Trophoblast cell (in vitro differentiated cells and primary cell): ENCODE data around the gene TCTN1. TPM values are rescaled to one million over a fixed set of nuclear protein-coding genes. Genes with fewer than 3 reads are reported as not detected.
A peak's percentile ranks its signal among the peaks of the same experiment; 100 is the strongest.

Experiments
- DNase-seq, 2 donors: peaks; one replicate each; pipeline ENCODE4 v3.0.0-alpha.2; 2016
- H2AFZ ChIP-seq: 2 replicates; pipeline ENCODE4 v1.6.1; 2013; ENCODE audit warnings: low read length, moderate library complexity, mild to moderate bottlenecking; ENCODE audit not compliant: insufficient read depth, poor library complexity
- H2AK5ac ChIP-seq: 2 replicates; pipeline ENCODE4 v1.6.1; 2013; ENCODE audit warnings: mild to moderate bottlenecking, low read length
- H2BK120ac ChIP-seq: 2 replicates; pipeline ENCODE4 v1.6.1; 2013; ENCODE audit warnings: low read length, mild to moderate bottlenecking, moderate library complexity; ENCODE audit not compliant: insufficient read depth, poor library complexity
- H2BK12ac ChIP-seq: 2 replicates; pipeline ENCODE4 v1.6.1; 2013; ENCODE audit warnings: mild to moderate bottlenecking, low read length, moderate library complexity
- H2BK5ac ChIP-seq: 2 replicates; pipeline ENCODE4 v1.6.1; 2013; ENCODE audit warnings: low read length, low read depth, moderate library complexity, mild to moderate bottlenecking; ENCODE audit not compliant: poor library complexity
- H3K14ac ChIP-seq: 2 replicates; pipeline ENCODE4 v1.6.1; 2013; ENCODE audit warnings: mild to moderate bottlenecking, low read length
- H3K18ac ChIP-seq: 2 replicates; pipeline ENCODE4 v1.6.1; 2013; ENCODE audit warnings: mild to moderate bottlenecking, low read length
- H3K23ac ChIP-seq: 2 replicates; pipeline ENCODE4 v1.6.1; 2013; ENCODE audit warnings: low read length
- H3K27ac ChIP-seq: 2 replicates; pipeline ENCODE4 v1.5.1; 2013; ENCODE audit warnings: low read depth, mild to moderate bottlenecking, inconsistent platforms, low read length, moderate library complexity
- H3K27me3 ChIP-seq: 2 replicates; pipeline ENCODE4 v1.6.1; 2013; ENCODE audit warnings: inconsistent platforms, mild to moderate bottlenecking, low read length, moderate library complexity; ENCODE audit not compliant: insufficient read depth
- H3K36me3 ChIP-seq, 2 experiments: 1 replicate in 1 of 2; 2 replicates in 1 of 2; pipeline ENCODE4 v1.6.1; 2013; ENCODE audit warnings: low read length in 2 of 2, mild to moderate bottlenecking in 2 of 2, moderate library complexity in 1 of 2; ENCODE audit not compliant: insufficient read depth in 2 of 2, control insufficient read depth in 1 of 2
- H3K4ac ChIP-seq: 2 replicates; pipeline ENCODE4 v1.6.1; 2013; ENCODE audit warnings: low read depth, mild to moderate bottlenecking, low read length, moderate library complexity
- H3K4me1 ChIP-seq, 2 experiments: 1 replicate in 1 of 2; 2 replicates in 1 of 2; pipeline ENCODE4 v1.6.1; 2013; ENCODE audit warnings: low read length in 2 of 2, mild to moderate bottlenecking in 2 of 2, moderate library complexity in 1 of 2; ENCODE audit not compliant: insufficient read depth in 2 of 2, control insufficient read depth in 1 of 2
- H3K4me2 ChIP-seq: 2 replicates; pipeline ENCODE4 v1.6.1; 2013; ENCODE audit warnings: inconsistent platforms, mild to moderate bottlenecking, low read length, moderate library complexity
- H3K4me3 ChIP-seq: 2 replicates; pipeline ENCODE4 v1.5.1; 2013; ENCODE audit warnings: mild to moderate bottlenecking, low read depth, low read length, inconsistent platforms
- H3K79me1 ChIP-seq: one replicate; pipeline ENCODE4 v1.6.1; 2013; ENCODE audit warnings: low read length
- H3K79me2 ChIP-seq: 2 replicates; pipeline ENCODE4 v1.6.1; 2013; ENCODE audit warnings: low read length, mild to moderate bottlenecking; ENCODE audit not compliant: control insufficient read depth, insufficient read depth, poor library complexity
- H3K9ac ChIP-seq: 2 replicates; pipeline ENCODE4 v1.6.1; 2013; ENCODE audit warnings: mild to moderate bottlenecking, low read length
- H3K9me3 ChIP-seq: 2 replicates; pipeline ENCODE4 v1.6.1; 2013; ENCODE audit warnings: low read depth, mild to moderate bottlenecking, control low read depth, inconsistent platforms, low read length; ENCODE audit not compliant: insufficient read depth
- H4K12ac ChIP-seq: 2 replicates; pipeline ENCODE4 v1.6.1; 2013; ENCODE audit warnings: low read depth, mild to moderate bottlenecking, low read length, moderate library complexity
- H4K8ac ChIP-seq: 2 replicates; pipeline ENCODE4 v1.6.1; 2013; ENCODE audit warnings: low read depth, mild to moderate bottlenecking, low read length, moderate library complexity
- H4K91ac ChIP-seq: one replicate; pipeline ENCODE4 v1.6.1; 2013; ENCODE audit warnings: low read depth, mild to moderate bottlenecking, low read length, moderate library complexity
- WGBS: extraction: QIAGEN DNeasy Blood & Tissue Kit; methylation state at CpG from one replicate; pipeline ENCODE4 v1.1.7; 2013; ENCODE audit warnings: missing lambda C conversion rate; ENCODE audit not compliant: insufficient read length, insufficient coverage; ENCODE audit errors: extremely low coverage; 5-methylcytosine and 5-hydroxymethylcytosine counted together
- polyA plus RNA-seq: library from polyadenylated mRNA; stranded (reverse); fragments of 200-250 nt; gene quantifications from 2 replicates; pipeline ENCODE4 v1.2.3, GENCODE V29; 2013

The TCTN1 gene
- polyA plus RNA-seq: 17.6 and 19.3 TPM in 2 replicates

- Histone ChIP-seq H3K27ac (no peak within 1 kb of the TSS), H3K4me3 (peak within 1 kb of the TSS; percentile 78), H3K18ac (peak within 1 kb of the TSS; percentile 76), H3K4ac (no peak within 1 kb of the TSS), H2AK5ac (no peak within 1 kb of the TSS), H2BK12ac (no peak within 1 kb of the TSS), H4K12ac (peak within 1 kb of the TSS; percentile 78), H3K14ac (peak within 1 kb of the TSS; percentile 71), H3K79me1 (peaks cover 2% of the 10 kb centered on the region), H3K4me1 (peaks cover 2 to 3% of the 10 kb centered on the region in 2 experiments), H3K79me2 (no peaks in the 10 kb centered on the region), H3K27me3 (no peaks in the 10 kb centered on the region), H3K23ac (no peak within 1 kb of the TSS), H3K4me2 (peak within 1 kb of the TSS; percentile 85), H2BK120ac (peak within 1 kb of the TSS; percentile 28), H3K9me3 (no peaks in the 10 kb centered on the region), H4K91ac (peak within 1 kb of the TSS; percentile 45), H2BK5ac (no peak within 1 kb of the TSS), H4K8ac (peak within 1 kb of the TSS; percentile 93), H3K36me3 (no peaks in the 10 kb centered on the region), H2AFZ (peak within 1 kb of the TSS; percentile 97), H3K9ac (peak within 1 kb of the TSS; percentile 62)
- DNase-seq: peak; percentile 96 to 97
- WGBS: no CpG with 5 or more reads among the region's 60 CpGs
Observed at GRCh38 chr12:110613771-110614684, at the start of gene TCTN1. TCTN1 (plus strand) TSS chr12:110614129; CDS start chr12:110614183, 54 bp downstream.

DNA sequence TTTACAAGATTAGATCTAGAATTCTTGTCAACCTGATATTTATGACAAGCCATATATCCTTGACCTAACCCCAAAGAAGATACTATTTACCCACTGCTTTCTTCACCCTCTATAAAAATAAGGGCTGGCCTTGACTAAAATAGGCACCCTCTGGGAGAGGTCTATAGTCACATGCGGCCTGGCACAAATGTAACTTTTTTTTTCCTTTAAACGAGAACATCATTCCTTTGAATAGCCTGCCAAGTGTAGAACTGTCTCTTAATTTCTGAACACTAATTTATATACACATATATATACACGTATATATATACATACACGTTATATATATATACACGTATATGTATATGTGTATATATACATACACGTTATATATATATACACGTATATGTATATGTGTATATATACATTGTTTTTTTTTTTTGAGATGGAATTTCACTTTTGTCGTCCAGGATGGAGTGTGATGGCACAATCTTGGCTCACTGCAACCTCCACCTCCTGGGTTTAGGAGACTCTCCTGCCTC, 49.4 kb upstream of the TCTN1 start:
- no peak overlapping the region for H2BK120ac ChIP-seq
- no peak overlapping the region for H2BK12ac ChIP-seq
- H4K91ac ChIP-seq: no peak overlapping the region
- DNase-seq: no peak
- H3K4me1 ChIP-seq: peaks cover 0 to 4% of the 10 kb centered on the region in 2 experiments
- H3K23ac ChIP-seq: no peak overlapping the region
- H3K27me3 ChIP-seq: no peaks in the 10 kb centered on the region
- H4K8ac ChIP-seq: no peak overlapping the region
- no peak overlapping the region for H2AK5ac ChIP-seq
- no peak overlapping the region for H3K18ac ChIP-seq
- H2BK5ac ChIP-seq: no peak overlapping the region
- no peak overlapping the region for H3K14ac ChIP-seq
- H3K4ac ChIP-seq: no peak overlapping the region
- H3K4me3 ChIP-seq: no peak overlapping the region
- H3K79me2 ChIP-seq: peaks cover 1% of the 10 kb centered on the region
- H3K4me2 ChIP-seq: no peak overlapping the region
- H3K79me1 ChIP-seq: no peaks in the 10 kb centered on the region
- no peak overlapping the region for H4K12ac ChIP-seq
- H3K9me3 ChIP-seq: peaks cover 3% of the 10 kb centered on the region
- no CpG with 5 or more reads among the region's 8 CpGs for WGBS
- H3K9ac ChIP-seq: no peak overlapping the region
- no peak overlapping the region for H3K27ac ChIP-seq
- H3K36me3 ChIP-seq: no peaks in the 10 kb centered on the region
- no peak overlapping the region for H2AFZ ChIP-seq

DNA sequence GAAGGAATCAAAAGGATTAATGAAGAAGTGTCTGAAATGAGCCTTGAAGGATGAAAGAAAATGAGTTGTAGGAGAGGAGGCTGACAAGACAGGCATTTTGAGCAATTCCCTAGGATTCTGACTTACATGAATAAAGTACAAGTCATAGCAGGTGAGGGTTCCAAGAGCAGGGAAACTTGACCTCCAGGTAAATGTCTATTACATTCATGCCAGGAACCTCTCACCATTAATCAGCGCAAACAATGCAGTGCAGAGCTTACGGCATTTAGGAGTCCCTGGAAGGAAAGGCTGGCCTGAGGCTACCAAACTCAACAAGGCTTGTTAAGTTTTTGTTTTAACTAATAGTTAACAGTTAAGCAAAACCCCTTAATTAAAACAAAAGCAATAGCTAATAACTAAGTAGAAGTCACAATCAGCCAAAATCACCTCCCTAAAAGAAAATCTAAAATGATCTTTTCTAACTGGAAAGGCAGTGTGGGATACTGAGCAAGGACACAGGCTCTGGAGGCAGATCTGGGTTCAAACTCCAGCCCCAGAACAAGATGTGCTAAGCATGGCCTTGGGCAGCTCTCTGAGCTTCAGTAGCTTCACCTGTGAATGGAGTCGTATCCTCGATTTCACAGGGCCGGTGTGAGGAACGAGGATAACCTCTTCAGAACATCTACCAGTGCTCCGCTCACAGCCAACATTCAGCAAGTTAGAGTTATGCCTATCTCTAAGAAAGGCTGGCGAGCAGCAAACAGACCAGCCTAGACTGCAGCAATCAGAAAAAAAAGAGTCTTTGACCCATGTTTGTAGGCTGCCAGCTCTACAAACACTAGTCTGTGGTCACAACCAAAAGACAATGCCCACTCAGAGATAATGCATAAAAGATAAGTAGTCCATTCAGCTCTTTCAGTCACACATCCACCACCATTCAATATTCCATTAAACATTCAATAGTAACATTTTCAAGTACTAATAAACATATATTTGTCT, 47.7 kb upstream of the TCTN1 start:
- Histone ChIP-seq H3K18ac (no peak overlapping the region), H2BK120ac (no peak overlapping the region), H3K4me2 (no peak overlapping the region), H3K4me1 (peaks cover 0 to 4% of the 10 kb centered on the region in 2 experiments), H3K4ac (no peak overlapping the region), H3K14ac (no peak overlapping the region), H2AK5ac (no peak overlapping the region), H4K12ac (no peak overlapping the region), H3K27me3 (no peaks in the 10 kb centered on the region), H3K9ac (no peak overlapping the region), H3K23ac (no peak overlapping the region), H2AFZ (no peak overlapping the region), H3K9me3 (peaks cover 3% of the 10 kb centered on the region), H2BK5ac (no peak overlapping the region), H3K36me3 (no peaks in the 10 kb centered on the region), H3K27ac (no peak overlapping the region), H4K91ac (no peak overlapping the region), H4K8ac (no peak overlapping the region), H3K4me3 (no peak overlapping the region), H3K79me1 (no peaks in the 10 kb centered on the region), H3K79me2 (peaks cover 1% of the 10 kb centered on the region), H2BK12ac (no peak overlapping the region)
- DNase-seq: peak; percentile 85 to 90
- WGBS: no CpG with 5 or more reads among the region's 8 CpGs

- Histone ChIP-seq H3K4me2 (no peak overlapping the region), H3K23ac (no peak overlapping the region), H2BK120ac (no peak overlapping the region), H3K4me3 (no peak overlapping the region), H3K4me1 (peaks cover 0 to 4% of the 10 kb centered on the region in 2 experiments), H2AFZ (no peak overlapping the region), H4K12ac (no peak overlapping the region), H3K14ac (no peak overlapping the region), H3K79me1 (no peaks in the 10 kb centered on the region), H3K18ac (no peak overlapping the region), H2BK5ac (no peak overlapping the region), H4K91ac (no peak overlapping the region), H4K8ac (no peak overlapping the region), H3K27ac (no peak overlapping the region), H3K9me3 (peaks cover 3% of the 10 kb centered on the region), H3K9ac (no peak overlapping the region), H2BK12ac (no peak overlapping the region), H3K4ac (peak overlapping the region; percentile 35), H3K27me3 (no peaks in the 10 kb centered on the region), H3K79me2 (peaks cover 1% of the 10 kb centered on the region), H3K36me3 (no peaks in the 10 kb centered on the region), H2AK5ac (no peak overlapping the region)
- no CpG with 5 or more reads among the region's 5 CpGs for WGBS
- DNase-seq: no peak
Observed at GRCh38 chr12:110566993-110567392, 46.9 kb upstream of the TCTN1 start.
